Measurements from ENCODE around the gene RNF112. TPM values are rescaled to one million over a fixed set of nuclear protein-coding genes. Genes with fewer than 3 reads are reported as not detected.

RNF112 gene
- total and polyA plus RNA-seq, 10 donors, result 1.3 to 7.6 (median 2.5) TPM

GRCh38 chr17:19375732-19376131 lies 35.3 kb upstream of the RNF112 start:
- 91 to 100% (median 97%) methylated on average over 1 of the region's 1 CpG for WGBS, 5 donors
- no peaks in the 10 kb centered on the region for H3K9me3 ChIP-seq
- no peak for TF ChIP-seq POLR2A (IDR thresholded peaks at IDR 0.05)
- TF ChIP-seq POLR2AphosphoS5 (IDR thresholded peaks at IDR 0.05), result no peak
- no peak for TF ChIP-seq CTCF (IDR thresholded peaks at IDR 0.05 in 8 of 11, conservative IDR thresholded peaks at IDR 0.05 in 3 of 11)
- no peak overlapping the region for H3K27ac ChIP-seq
- intact Hi-C loops (cut with DNase I; ENCODE audit: low total_unique reads), result no loop called here
- H3K36me3 ChIP-seq, result peaks cover 0 to 18% (median 11%) of the 10 kb centered on the region in 6 donors
- H3K27me3 ChIP-seq (replicated peaks in 1 of 7), result no peaks in the 10 kb centered on the region
- DNase-seq, result no peak
- H3K4me1 ChIP-seq, result peaks cover 19 to 75% (median 49%) of the 10 kb centered on the region in 6 donors
- H3K4me3 ChIP-seq, result no peak overlapping the region

DNA sequence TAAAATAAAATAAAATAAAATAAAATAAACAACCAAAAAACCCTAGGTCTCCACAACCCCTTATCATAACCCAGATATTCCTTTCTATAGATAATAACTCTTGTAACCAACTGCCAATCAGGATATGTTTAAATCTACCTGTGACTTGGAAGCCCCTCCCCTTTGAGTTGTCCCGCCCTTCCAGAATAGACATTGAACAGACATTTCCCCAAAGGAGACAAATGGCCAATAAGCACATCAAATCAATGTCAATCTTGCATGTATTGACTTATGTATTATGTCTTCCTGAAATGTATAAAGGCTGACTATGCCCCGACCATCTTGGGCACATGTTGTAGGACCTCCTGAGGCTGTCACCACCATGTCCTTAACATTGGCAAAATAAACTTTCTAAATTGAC lies 34.2 kb upstream of the RNF112 start:
- TF ChIP-seq POLR2A (IDR thresholded peaks at IDR 0.05) (no peak), POLR2AphosphoS5 (IDR thresholded peaks at IDR 0.05) (no peak), CTCF (IDR thresholded peaks at IDR 0.05 in 8 of 11, conservative IDR thresholded peaks at IDR 0.05 in 3 of 11) (no peak)
- intact Hi-C loops (cut with DNase I; ENCODE audit: low total_unique reads), result no loop called here
- Histone ChIP-seq H3K36me3 (peaks cover 4 to 28% (median 22%) of the 10 kb centered on the region in 6 donors), H3K4me1 (peaks cover 9 to 74% (median 41%) of the 10 kb centered on the region in 6 donors), H3K9me3 (no peaks in the 10 kb centered on the region), H3K27me3 (replicated peaks in 1 of 7) (no peaks in the 10 kb centered on the region), H3K4me3 (peak overlapping the region in 7 of 8 donors; percentile 79 to 93 (median 90)), H3K27ac (peak overlapping the region; percentile 96 to 98 (median 98))
- DNase-seq, result no peak
- WGBS, 5 donors, result 43 to 73% (median 59%) methylated on average over 2 of the region's 2 CpGs

DNA sequence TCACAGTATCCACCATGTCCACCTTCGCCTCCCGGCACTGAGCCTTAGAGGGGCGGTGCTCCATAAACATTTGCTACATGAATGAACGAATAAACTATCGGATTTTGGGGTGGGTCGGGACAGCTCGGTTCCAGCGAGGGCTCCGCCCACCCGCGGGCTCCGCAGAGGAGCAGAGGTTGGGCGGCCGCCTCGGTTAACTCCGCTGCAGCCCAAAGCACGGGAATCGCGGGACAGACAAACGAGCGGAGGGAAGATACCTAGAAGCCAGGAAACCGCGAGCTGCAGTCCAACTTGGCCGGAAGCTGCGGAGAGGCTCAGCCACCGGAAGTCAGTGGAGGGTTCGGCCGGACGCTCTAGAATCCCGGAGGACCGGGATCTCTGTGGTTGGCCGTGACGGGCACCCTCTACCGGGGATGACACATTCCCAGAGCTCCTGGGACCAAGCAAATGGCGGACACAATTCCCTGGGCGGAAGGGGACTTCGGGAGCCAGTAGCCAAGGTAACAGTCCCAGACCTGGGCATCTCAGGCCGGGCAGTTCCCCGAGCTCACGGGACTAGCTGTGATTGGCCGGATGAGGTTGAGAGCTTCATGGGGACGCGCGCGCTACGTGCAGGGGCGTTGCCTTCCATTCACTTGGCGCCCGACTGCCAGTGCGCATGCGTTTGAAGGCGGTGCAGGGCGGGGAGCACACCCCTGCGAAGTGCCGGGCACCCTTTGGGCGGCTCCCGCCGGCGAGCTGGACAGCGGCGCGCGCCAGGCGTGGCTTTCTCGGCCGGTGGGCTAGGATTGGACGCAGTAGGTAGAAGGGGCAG lies 33.2 kb upstream of the RNF112 start:
- TF ChIP-seq POLR2A (IDR thresholded peaks at IDR 0.05), result peak; percentile 6 to 50 (median 15)
- TF ChIP-seq CTCF (IDR thresholded peaks at IDR 0.05 in 8 of 11, conservative IDR thresholded peaks at IDR 0.05 in 3 of 11), result peak in 3 of 11 experiments; percentile 17 to 54 (median 27)
- peak; percentile 92 to 93 (median 93) for TF ChIP-seq POLR2AphosphoS5 (IDR thresholded peaks at IDR 0.05)
- Histone ChIP-seq H3K27me3 (replicated peaks in 1 of 7) (no peaks in the 10 kb centered on the region), H3K4me1 (peaks cover 7 to 74% (median 32%) of the 10 kb centered on the region in 6 donors), H3K9me3 (no peaks in the 10 kb centered on the region), H3K4me3 (peak overlapping the region; percentile 71 to 93 (median 88)), H3K36me3 (peaks cover 4 to 38% (median 31%) of the 10 kb centered on the region in 6 donors), H3K27ac (peak overlapping the region; percentile 96 to 98 (median 98))
- WGBS, 5 donors, result 0 to 1% (median 0%) methylated on average over 54 to 67 of the region's 67 CpGs
- peak; percentile 100 for DNase-seq
- intact Hi-C loops (cut with DNase I; ENCODE audit: low total_unique reads), result no loop called here
